ENCODE results near the gene FEZF1.

FEZF1 gene

DNA sequence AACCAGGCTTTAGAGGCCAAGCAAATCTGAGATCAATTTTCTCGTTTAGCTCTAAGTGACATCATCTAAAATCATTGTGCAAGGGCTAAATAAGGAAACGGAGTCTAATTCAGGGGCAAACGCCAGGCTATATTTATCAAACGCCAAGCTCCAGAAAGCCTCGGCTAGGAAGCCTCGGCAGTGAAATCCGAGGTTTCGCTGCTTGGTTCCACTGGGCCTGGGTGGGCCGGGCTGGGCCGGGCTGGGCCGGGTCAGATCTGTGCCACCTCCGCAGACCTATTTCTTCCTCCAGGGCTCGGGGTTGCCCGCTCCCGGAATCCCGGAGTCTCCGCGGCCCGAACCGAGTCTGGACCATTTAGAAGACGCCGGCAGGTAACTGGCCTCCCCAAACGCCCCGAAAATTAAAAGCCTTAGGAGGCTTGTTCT lies 459 bp upstream of the FEZF1 start:
- H3K27me3 Mint-ChIP-seq, result peaks cover 92% of the 10 kb centered on the region
- H3K9me3 Mint-ChIP-seq, result peaks cover 12% of the 10 kb centered on the region
- H3K27ac Mint-ChIP-seq (ENCODE audit: low read depth), result no peak overlapping the region
- ATAC-seq (replicated peaks; ENCODE audit: extremely low read depth, poor library complexity, severe bottlenecking) (no peak), DNase-seq (ENCODE audit: low spot score in 2 of 2) (no peak)
- no peak overlapping the region for H3K4me3 Mint-ChIP-seq
- no peaks in the 10 kb centered on the region for H3K36me3 Mint-ChIP-seq (ENCODE audit: insufficient read depth)
- no peaks in the 10 kb centered on the region for H3K4me1 Mint-ChIP-seq

DNA sequence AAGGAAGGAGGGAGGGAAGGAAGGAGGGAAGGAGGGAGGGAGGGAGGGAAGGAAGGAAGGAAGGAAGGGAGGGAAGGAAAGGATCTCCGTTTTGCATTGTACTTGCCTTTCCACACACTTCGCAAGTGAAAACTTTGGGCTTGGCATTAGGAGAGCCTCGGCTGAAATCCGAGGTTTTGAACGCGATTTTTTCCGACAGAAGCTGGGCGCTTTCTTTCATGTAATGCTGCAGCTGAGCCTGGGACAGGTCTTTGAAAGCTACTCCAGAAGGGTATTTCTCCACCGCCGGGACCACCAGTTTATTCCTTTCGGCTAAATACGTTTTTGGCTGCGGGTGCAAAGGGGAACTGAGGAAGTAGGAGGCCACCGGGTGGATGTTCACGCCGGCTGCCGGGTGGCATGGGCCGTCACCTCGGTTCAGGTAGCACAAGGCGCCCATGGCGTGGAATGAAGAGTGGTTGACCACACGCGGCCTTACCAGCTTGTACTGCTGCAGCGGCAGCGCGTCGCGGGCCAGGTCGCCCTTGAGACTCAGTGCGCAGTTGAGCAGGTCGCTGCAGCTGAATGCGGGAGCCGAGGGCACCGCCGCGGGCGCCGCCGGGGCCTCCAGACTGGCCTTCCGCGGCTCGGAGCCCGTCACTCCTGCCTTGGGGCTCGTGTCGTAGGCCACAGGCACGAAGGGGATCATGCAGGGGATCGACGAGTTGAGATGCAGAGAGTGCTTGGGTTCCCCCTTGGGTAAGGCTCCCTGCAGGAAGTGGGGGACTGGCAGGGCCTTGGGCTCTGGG lies 825 bp downstream of the FEZF1 start:
- DNase-seq (ENCODE audit: low spot score in 2 of 2) (no peak), ATAC-seq (replicated peaks; ENCODE audit: extremely low read depth, poor library complexity, severe bottlenecking) (no peak)
- H3K9me3 Mint-ChIP-seq, result peaks cover 8% of the 10 kb centered on the region
- no peak overlapping the region for H3K27ac Mint-ChIP-seq (ENCODE audit: low read depth)
- H3K36me3 Mint-ChIP-seq (ENCODE audit: insufficient read depth), result no peaks in the 10 kb centered on the region
- no peak overlapping the region for H3K4me3 Mint-ChIP-seq
- no peaks in the 10 kb centered on the region for H3K4me1 Mint-ChIP-seq
- peaks cover 92% of the 10 kb centered on the region for H3K27me3 Mint-ChIP-seq

DNA sequence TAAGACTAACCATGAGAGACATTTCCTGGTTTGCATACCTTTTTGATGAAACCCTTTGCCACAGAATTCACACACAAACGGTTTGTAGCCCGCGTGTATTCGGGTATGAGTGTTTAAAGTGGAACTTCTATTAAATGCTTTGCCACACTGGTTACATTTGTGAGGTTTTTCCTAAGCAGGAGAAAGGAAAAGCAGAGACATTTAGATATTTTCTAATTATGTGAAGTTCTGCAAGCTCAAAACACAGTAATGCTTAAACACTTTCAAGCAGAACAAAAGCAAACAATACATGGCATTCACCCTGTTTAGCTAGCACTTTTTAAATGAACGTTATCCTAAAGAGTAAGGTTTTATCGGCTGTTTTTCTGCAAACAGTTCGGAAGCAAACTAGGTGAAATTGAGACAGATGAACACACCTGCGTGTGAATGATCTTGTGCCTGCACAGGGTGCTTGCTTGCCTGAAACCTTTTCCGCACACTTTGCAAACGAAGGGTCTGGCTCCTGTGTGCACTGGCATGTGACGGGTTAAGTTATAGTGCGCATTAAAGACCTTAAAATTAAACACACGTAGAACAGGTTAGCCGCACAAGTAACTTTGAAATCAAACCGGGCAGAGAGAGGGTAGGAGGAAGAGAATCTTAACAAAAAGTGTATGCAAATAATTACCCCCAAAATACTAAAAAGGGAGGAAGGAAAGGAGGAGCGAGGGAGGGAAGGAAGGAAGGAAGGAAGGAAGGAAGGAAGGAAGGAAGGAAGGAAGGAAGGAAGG lies 1.6 kb downstream of the FEZF1 start:
- no peaks in the 10 kb centered on the region for H3K4me1 Mint-ChIP-seq
- no peak for ATAC-seq (replicated peaks; ENCODE audit: extremely low read depth, poor library complexity, severe bottlenecking)
- H3K27ac Mint-ChIP-seq (ENCODE audit: low read depth), result no peak overlapping the region
- H3K27me3 Mint-ChIP-seq, result peaks cover 94% of the 10 kb centered on the region
- no peak for DNase-seq (ENCODE audit: low spot score in 2 of 2)
- no peaks in the 10 kb centered on the region for H3K36me3 Mint-ChIP-seq (ENCODE audit: insufficient read depth)
- H3K4me3 Mint-ChIP-seq, result no peak overlapping the region
- peaks cover 6% of the 10 kb centered on the region for H3K9me3 Mint-ChIP-seq

DNA sequence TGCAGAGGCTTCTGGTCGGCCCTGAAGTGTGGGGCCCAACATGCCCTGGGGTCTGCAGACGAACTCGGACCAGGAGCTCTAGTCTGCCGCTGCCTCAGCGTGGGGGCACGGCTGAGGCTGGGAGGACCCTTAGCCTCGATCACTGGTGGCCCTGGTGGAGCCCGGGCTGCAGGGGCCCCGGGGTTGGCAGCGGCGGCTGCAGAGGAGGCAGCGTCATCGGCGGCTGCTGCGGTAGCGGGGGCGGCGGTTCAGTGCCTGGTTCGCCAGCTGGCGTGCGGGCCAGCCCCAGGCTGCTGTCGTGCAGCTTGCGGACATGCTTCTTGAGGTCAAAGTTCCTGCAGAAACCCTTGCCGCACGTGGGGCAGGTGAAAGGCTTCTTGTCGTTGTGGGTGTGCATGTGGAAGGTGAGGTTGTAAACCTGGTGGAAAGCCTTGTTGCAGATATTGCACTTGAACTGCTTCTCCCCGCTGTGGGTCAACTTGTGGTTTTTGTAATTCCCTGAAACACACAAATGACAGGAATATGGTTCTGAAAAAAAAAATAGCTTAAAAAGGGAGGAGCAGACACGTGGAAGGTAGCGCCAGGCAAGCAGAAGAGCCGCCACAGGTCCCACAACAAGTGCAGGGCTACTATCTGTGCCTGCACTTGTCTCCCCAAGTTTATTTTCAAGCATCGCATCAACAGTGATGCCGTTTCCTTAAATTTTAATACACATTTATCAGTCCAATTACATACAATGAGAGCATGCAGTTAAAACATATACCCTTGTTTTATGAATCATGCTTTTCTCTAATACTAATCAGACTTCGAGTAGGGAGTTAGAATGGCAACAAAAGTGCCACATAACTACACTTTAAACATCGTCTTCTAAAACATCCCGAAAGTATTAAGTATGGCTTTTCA lies 2.4 kb downstream of the FEZF1 start:
- H3K9me3 Mint-ChIP-seq, result peaks cover 6% of the 10 kb centered on the region
- H3K36me3 Mint-ChIP-seq (ENCODE audit: insufficient read depth), result no peaks in the 10 kb centered on the region
- H3K4me3 Mint-ChIP-seq, result no peak overlapping the region
- H3K27me3 Mint-ChIP-seq, result peaks cover 89% of the 10 kb centered on the region
- H3K27ac Mint-ChIP-seq (ENCODE audit: low read depth), result no peak overlapping the region
- DNase-seq (ENCODE audit: low spot score in 2 of 2), result no peak
- no peak for ATAC-seq (replicated peaks; ENCODE audit: extremely low read depth, poor library complexity, severe bottlenecking)
- no peaks in the 10 kb centered on the region for H3K4me1 Mint-ChIP-seq

DNA sequence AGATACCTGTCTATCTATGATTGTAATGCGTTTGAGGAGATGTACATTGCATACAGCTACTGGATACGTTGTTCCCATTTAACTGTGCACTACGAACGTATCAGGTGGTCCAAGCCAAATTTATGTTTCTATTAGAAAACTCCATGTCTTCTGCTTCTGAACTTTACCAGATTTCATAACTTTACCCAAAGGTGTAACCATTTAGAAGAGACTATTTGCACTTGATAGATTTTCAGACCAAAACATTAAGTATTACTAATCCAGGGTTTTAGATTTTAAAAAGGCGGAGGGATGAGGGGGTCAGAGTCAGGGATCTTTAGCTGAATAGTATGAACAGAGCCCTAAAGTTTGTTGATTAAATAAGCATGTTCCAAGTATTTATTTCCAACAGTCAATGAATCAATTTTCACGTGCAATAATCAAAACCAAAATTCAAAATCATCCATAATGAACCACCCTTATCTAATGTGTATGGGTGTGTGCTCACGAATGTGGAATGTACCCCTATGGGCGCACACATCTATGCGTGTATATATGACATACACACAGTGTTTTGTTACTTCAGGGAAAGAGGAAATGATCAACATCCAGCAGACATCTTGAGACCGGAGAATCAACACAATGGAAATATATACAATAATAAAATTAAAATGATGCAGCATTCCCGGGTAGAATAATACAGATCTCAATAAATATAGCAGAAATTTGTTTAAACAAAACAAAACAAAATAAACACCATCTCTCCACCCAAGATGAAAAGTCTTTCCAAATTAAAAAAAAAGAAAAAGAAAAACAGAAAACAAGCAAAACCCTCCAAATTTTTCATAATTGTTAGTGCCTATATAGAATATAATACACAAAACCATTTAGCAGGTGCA lies 3.4 kb downstream of the FEZF1 start:
- no peaks in the 10 kb centered on the region for H3K36me3 Mint-ChIP-seq (ENCODE audit: insufficient read depth)
- H3K9me3 Mint-ChIP-seq, result peaks cover 6% of the 10 kb centered on the region

DNA sequence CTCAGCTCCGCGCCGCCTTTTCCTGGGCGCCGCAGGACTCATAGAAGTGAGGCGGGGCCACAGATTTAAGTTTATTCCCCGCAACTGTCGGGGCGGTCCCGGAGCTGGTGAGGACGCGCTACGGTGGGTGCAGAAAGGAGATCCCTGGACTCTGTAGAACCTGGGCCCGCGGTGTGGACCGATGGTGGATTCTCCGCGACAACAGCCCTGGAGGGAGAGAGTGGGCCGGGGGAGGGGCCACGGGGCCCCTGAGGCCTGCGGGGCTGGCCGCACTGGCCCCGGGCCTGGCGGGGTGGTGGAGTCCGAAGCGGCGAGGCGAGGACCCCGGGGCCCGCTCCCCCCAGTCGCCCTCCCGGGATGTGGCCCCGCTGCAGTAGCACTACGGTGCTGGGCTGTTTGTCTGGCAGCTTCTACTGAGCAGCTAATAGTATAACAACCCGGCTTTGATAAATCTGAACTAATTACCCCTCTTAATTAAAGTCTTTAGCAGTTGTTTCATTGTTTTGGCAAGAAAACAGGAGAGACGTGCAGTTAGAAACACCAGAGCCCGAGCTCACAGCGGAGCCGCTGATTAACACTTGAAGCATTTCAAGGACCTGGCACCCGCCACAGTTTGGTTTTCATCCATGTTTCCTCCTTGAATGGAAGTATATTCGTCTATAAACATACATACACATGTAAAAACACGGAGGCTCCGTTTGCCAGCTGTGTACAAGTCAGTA lies 4.2 kb downstream of the FEZF1 start:
- Mint-ChIP-seq H3K27me3 (peaks cover 71% of the 10 kb centered on the region), H3K4me1 (no peaks in the 10 kb centered on the region), H3K4me3 (no peak overlapping the region), H3K36me3 (ENCODE audit: insufficient read depth) (no peaks in the 10 kb centered on the region), H3K27ac (ENCODE audit: low read depth) (no peak overlapping the region), H3K9me3 (peaks cover 9% of the 10 kb centered on the region)
- DNase-seq (ENCODE audit: low spot score in 2 of 2) (no peak), ATAC-seq (replicated peaks; ENCODE audit: extremely low read depth, poor library complexity, severe bottlenecking) (no peak)

More for the DNA sequence above, 3.4 kb downstream of the FEZF1 start:
- Mint-ChIP-seq H3K27ac (ENCODE audit: low read depth) (no peak overlapping the region), H3K4me1 (no peaks in the 10 kb centered on the region), H3K27me3 (peaks cover 79% of the 10 kb centered on the region), H3K4me3 (no peak overlapping the region)
- DNase-seq (ENCODE audit: low spot score in 2 of 2) (no peak), ATAC-seq (replicated peaks; ENCODE audit: extremely low read depth, poor library complexity, severe bottlenecking) (no peak)

DNA sequence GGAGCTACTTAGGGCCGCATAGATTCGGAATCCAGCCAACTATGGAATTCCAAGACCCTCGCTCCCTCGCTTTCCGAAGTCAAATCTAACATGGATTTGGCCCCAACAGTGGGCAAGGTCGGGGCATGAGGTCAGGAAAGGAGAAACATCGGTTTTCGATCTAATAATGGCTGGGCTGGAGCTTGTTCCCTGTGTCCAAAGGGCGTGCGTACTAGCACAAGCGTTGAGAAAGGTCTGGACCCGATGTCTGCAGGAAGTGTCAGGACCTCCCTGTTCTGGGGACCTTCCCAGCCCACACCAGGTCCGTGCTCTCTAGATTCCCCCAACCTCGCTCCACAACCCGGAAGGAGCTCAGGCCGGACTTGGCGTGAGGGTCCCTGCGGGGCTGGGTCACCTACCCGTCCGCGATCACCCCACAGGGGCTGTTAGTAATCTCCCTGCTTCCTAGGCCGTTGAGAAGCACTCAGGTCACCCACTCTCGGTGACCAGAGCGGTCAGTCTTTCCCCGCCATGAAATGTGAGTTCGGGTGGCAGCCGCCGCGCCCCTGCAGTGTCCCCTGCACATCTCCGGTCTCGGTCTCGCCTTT lies 4.8 kb downstream of the FEZF1 start:
- Mint-ChIP-seq H3K27ac (ENCODE audit: low read depth) (no peak overlapping the region), H3K4me3 (no peak overlapping the region), H3K36me3 (ENCODE audit: insufficient read depth) (no peaks in the 10 kb centered on the region), H3K4me1 (no peaks in the 10 kb centered on the region), H3K9me3 (peaks cover 14% of the 10 kb centered on the region), H3K27me3 (peaks cover 67% of the 10 kb centered on the region)
- DNase-seq (ENCODE audit: low spot score in 2 of 2) (no peak), ATAC-seq (replicated peaks; ENCODE audit: extremely low read depth, poor library complexity, severe bottlenecking) (no peak)

DNA sequence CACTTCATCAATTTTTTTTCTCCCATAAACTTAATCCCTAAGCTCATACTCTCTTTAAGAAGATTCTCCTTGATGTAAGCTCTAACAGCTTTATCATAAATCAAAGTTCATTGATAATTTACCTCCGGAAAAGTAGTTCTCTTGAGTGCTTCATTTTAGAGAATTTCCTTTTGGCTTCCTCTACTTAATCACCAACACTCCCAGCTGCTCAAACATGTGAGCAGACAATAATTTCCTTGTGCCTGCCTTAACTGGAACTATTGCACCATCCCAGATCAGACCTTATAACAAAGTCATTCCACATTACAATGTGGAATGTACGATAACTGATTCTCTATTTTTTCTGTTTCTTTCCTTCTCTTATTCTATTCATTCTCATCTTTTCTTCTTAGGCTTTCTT lies 5.9 kb downstream of the FEZF1 start:
- H3K4me3 Mint-ChIP-seq, result no peak overlapping the region
- no peak for ATAC-seq (replicated peaks; ENCODE audit: extremely low read depth, poor library complexity, severe bottlenecking)
- no peak overlapping the region for H3K27ac Mint-ChIP-seq (ENCODE audit: low read depth)
- H3K36me3 Mint-ChIP-seq (ENCODE audit: insufficient read depth), result no peaks in the 10 kb centered on the region
- no peak for DNase-seq (ENCODE audit: low spot score in 2 of 2)
- H3K9me3 Mint-ChIP-seq, result peaks cover 14% of the 10 kb centered on the region
- H3K4me1 Mint-ChIP-seq, result no peaks in the 10 kb centered on the region
- H3K27me3 Mint-ChIP-seq, result peaks cover 56% of the 10 kb centered on the region

DNA sequence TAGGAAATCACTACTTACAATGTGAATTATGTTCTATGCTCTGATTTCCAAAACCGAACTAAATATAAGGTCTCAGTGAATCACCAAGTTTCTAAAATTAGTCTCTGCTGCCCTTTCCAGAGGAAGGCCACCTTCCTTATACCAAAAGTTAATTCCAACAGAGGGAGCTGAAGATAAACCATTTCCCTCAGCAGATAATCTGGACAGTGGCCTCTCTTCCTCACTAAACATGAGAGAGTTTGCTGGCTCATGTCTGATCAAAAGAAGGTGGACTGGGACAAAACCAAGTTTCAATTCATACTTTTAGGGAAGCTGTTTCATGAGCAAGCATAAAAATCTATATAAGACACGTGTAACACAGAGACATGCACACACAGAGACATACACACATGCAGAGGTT lies 6.4 kb downstream of the FEZF1 start:
- H3K27me3 Mint-ChIP-seq, result peaks cover 51% of the 10 kb centered on the region

DNA sequence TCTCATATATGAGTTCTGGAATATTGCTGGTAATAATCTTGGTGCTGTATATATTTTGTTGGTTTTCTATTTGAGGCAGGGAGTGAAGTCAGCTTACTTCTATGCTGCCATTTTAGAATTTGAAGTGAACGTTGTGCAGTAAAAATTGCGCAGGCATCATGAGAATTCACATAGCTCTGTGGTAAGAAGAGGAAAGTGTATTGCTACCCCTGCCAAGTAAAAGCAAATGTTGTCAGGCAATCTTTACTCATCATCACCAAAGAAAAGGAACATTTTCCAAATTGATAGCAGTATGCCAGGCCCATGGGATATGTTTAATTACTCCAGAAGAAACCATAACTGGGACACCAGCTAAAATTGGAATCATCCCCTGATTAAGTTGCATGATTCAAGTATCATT lies 13.4 kb downstream of the FEZF1 start:
- H3K36me3 Mint-ChIP-seq (ENCODE audit: insufficient read depth), result no peaks in the 10 kb centered on the region
- no peaks in the 10 kb centered on the region for H3K4me1 Mint-ChIP-seq
- H3K4me3 Mint-ChIP-seq, result no peak overlapping the region
- no peaks in the 10 kb centered on the region for H3K27me3 Mint-ChIP-seq
- H3K9me3 Mint-ChIP-seq, result peaks cover 21% of the 10 kb centered on the region
- DNase-seq (ENCODE audit: low spot score in 2 of 2) (no peak), ATAC-seq (replicated peaks; ENCODE audit: extremely low read depth, poor library complexity, severe bottlenecking) (no peak)
- no peak overlapping the region for H3K27ac Mint-ChIP-seq (ENCODE audit: low read depth)

More for the DNA sequence above, 6.4 kb downstream of the FEZF1 start:
- Mint-ChIP-seq H3K9me3 (peaks cover 10% of the 10 kb centered on the region), H3K4me1 (no peaks in the 10 kb centered on the region), H3K36me3 (ENCODE audit: insufficient read depth) (no peaks in the 10 kb centered on the region), H3K27ac (ENCODE audit: low read depth) (no peak overlapping the region), H3K4me3 (no peak overlapping the region)
- ATAC-seq (replicated peaks; ENCODE audit: extremely low read depth, poor library complexity, severe bottlenecking) (no peak), DNase-seq (ENCODE audit: low spot score in 2 of 2) (no peak)

DNA sequence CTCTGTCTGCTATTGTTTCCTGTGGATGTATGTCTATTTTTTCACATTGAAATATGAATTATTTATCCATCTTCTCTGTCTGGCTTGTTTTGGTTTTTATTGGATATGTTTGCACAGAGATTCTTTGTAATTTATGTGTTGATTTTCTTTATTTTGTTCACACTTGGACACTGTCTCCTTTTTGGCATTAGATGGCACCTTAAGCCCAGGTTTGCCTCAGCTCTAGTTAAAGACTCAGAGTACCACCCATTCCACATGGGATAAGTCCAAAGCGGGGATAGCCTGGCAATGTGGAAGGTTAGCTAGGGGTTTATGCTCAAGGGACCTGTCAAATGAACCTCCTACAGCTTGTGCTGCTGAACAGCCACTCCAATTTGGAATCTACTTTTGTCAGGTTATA lies 14.1 kb downstream of the FEZF1 start:
- no peak overlapping the region for H3K4me3 Mint-ChIP-seq
- DNase-seq (ENCODE audit: low spot score in 2 of 2) (no peak), ATAC-seq (replicated peaks; ENCODE audit: extremely low read depth, poor library complexity, severe bottlenecking) (no peak)
- H3K9me3 Mint-ChIP-seq, result peaks cover 19% of the 10 kb centered on the region
- no peaks in the 10 kb centered on the region for H3K27me3 Mint-ChIP-seq
- H3K4me1 Mint-ChIP-seq, result no peaks in the 10 kb centered on the region
- no peaks in the 10 kb centered on the region for H3K36me3 Mint-ChIP-seq (ENCODE audit: insufficient read depth)
- H3K27ac Mint-ChIP-seq (ENCODE audit: low read depth), result no peak overlapping the region
